Measurements from ENCODE around the gene TMPRSS13. TPM values are rescaled to one million over a fixed set of nuclear protein-coding genes. Genes with fewer than 3 reads are reported as not detected.
"Not testable (repeated sequence)": the region's sequence is repeated elsewhere in the genome, so short reads cannot be mapped to it uniquely, and the experiment has no call there.

Gene TMPRSS13
- total and polyA plus RNA-seq, 2 donors from 2014 or later = 1.2 to 1.9 TPM

DNA sequence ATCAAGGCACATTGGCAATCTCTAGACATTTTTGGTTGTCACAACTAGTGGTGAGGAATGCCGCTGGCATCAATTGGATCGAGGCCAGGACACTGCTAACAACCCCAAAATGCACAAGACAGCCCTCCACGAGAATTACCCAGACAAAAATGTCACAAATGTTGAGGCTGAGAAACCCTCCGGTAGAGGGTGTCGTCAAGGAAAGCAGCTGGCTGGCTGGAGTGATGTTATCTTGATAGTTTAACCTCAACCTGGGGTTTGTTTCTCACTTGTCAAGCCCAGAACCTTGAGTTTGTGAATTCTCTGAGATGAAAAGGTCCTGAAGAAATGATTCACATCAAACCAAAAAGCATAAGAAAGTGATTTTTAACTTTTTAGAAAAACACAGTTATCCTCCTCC, 21.1 kb upstream of the TMPRSS13 start:
- peak in 1 of 5 donors; percentile 15 for DNase-seq

GRCh38 chr11:117949062-117949461, 19.9 kb upstream of the TMPRSS13 start:
- no peak overlapping the region for H3K27ac ChIP-seq (ENCODE audit: low read depth in 2 of 2, low read length in 2 of 2)
- no peaks in the 10 kb centered on the region for H3K36me3 ChIP-seq (ENCODE audit: control insufficient read depth in 2 of 3, insufficient read depth in 3 of 3, low read length in 3 of 3)
- DNase-seq (no peak), FAIRE-seq (no peak)
- no peak overlapping the region for H3K9ac ChIP-seq (ENCODE audit: low read length in 3 of 3)
- H3K4me1 ChIP-seq (ENCODE audit: control insufficient read depth in 2 of 3, insufficient read depth in 2 of 3, low read depth in 1 of 3, low read length in 3 of 3) = peaks cover 0 to 7% (median 0%) of the 10 kb centered on the region in 3 donors
- no peak for TF ChIP-seq CTCF (IDR thresholded peaks at IDR 0.05; ENCODE audit: borderline replicate concordance, extremely low read depth, insufficient read depth)
- no peaks in the 10 kb centered on the region for H3K27me3 ChIP-seq (ENCODE audit: control insufficient read depth, insufficient read depth, low read length)
- no peak overlapping the region for H3K4me3 ChIP-seq (ENCODE audit: low read length in 3 of 3)
- intact Hi-C loops (cut with DNase I) = no loop called here
- no peaks in the 10 kb centered on the region for H3K9me3 ChIP-seq (ENCODE audit: control insufficient read depth in 2 of 3, insufficient read depth in 1 of 3, low read length in 3 of 3)

More for the DNA sequence above, 21.1 kb upstream of the TMPRSS13 start:
- Histone ChIP-seq H3K9me3 (ENCODE audit: control insufficient read depth in 2 of 3, insufficient read depth in 1 of 3, low read length in 3 of 3) (no peaks in the 10 kb centered on the region), H3K27me3 (ENCODE audit: control insufficient read depth, insufficient read depth, low read length) (no peaks in the 10 kb centered on the region), H3K4me1 (ENCODE audit: control insufficient read depth in 2 of 3, insufficient read depth in 2 of 3, low read depth in 1 of 3, low read length in 3 of 3) (peaks cover 0 to 7% (median 0%) of the 10 kb centered on the region in 3 donors), H3K4me3 (ENCODE audit: low read length in 3 of 3) (no peak overlapping the region), H3K27ac (ENCODE audit: low read depth in 2 of 2, low read length in 2 of 2) (no peak overlapping the region), H3K9ac (ENCODE audit: low read length in 3 of 3) (no peak overlapping the region), H3K36me3 (ENCODE audit: control insufficient read depth in 2 of 3, insufficient read depth in 3 of 3, low read length in 3 of 3) (no peaks in the 10 kb centered on the region)
- no peak for FAIRE-seq
- intact Hi-C loops (cut with DNase I) = no loop called here
- TF ChIP-seq CTCF (IDR thresholded peaks at IDR 0.05; ENCODE audit: borderline replicate concordance, extremely low read depth, insufficient read depth) = peak; percentile 11

DNA sequence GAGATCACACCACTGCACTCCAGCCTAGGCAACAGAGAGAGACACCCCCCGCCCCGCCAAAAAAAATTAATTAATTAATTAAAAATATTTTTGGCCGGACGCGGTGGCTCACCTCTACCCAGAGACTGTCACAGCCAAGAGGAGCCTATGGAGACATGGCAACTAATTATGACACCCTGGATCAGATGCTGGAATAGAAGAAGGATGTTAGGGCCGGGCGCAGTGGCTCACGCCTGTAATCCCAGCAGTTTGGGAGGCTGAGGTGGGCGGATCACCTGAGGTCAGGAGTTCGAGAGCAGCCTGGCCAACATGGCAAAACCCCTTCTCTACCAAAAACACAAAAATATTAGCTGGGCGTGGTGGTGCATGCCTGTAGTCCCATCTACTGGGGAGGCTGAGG, 19.3 kb upstream of the TMPRSS13 start:
- H3K36me3 ChIP-seq (ENCODE audit: control insufficient read depth in 2 of 3, insufficient read depth in 3 of 3, low read length in 3 of 3); H3K4me1 ChIP-seq (ENCODE audit: control insufficient read depth in 2 of 3, insufficient read depth in 2 of 3, low read depth in 1 of 3, low read length in 3 of 3); intact Hi-C loops (cut with DNase I); H3K4me3 ChIP-seq (ENCODE audit: low read length in 3 of 3); H3K9me3 ChIP-seq (ENCODE audit: control insufficient read depth in 2 of 3, insufficient read depth in 1 of 3, low read length in 3 of 3); FAIRE-seq; DNase-seq; H3K9ac ChIP-seq (ENCODE audit: low read length in 3 of 3); H3K27ac ChIP-seq (ENCODE audit: low read depth in 2 of 2, low read length in 2 of 2); H3K27me3 ChIP-seq (ENCODE audit: control insufficient read depth, insufficient read depth, low read length): not testable (repeated sequence)

GRCh38 chr11:117947751-117948150, 18.5 kb upstream of the TMPRSS13 start:
- H3K27me3 ChIP-seq (ENCODE audit: control insufficient read depth, insufficient read depth, low read length); intact Hi-C loops (cut with DNase I); H3K4me3 ChIP-seq (ENCODE audit: low read length in 3 of 3); H3K36me3 ChIP-seq (ENCODE audit: control insufficient read depth in 2 of 3, insufficient read depth in 3 of 3, low read length in 3 of 3); H3K4me1 ChIP-seq (ENCODE audit: control insufficient read depth in 2 of 3, insufficient read depth in 2 of 3, low read depth in 1 of 3, low read length in 3 of 3); DNase-seq; H3K9me3 ChIP-seq (ENCODE audit: control insufficient read depth in 2 of 3, insufficient read depth in 1 of 3, low read length in 3 of 3); FAIRE-seq; H3K9ac ChIP-seq (ENCODE audit: low read length in 3 of 3); H3K27ac ChIP-seq (ENCODE audit: low read depth in 2 of 2, low read length in 2 of 2): not testable (repeated sequence)

Data from kidney (tissue), 14 donors.